Testis (tissue), 2 donors: ENCODE measurements around the gene XYLT1.

Experiments
- CTCF ChIP-seq, 3 experiments: fragments of 450-650 bp in 2 of 3; fragments of 200-600 bp in 1 of 3; sonication (generic) in 1 of 3; IDR thresholded peaks; one replicate each; pipeline ENCODE4 v1.5.1; 2016 to 2019; ENCODE audit warnings: antibody characterized with exemption in 3 of 3, mild to moderate bottlenecking in 2 of 3, moderate library complexity in 1 of 3
- POLR2A ChIP-seq: fragments of 450-650 bp; IDR thresholded peaks from one replicate; pipeline ENCODE4 v1.6.1; 2017; ENCODE audit warnings: antibody characterized with exemption, mild to moderate bottlenecking, moderate library complexity

GRCh38 chr16:17276010-17276530 lies 194.7 kb downstream of the XYLT1 start:
- TF ChIP-seq CTCF (IDR thresholded peaks at IDR 0.05) = no peak
- no peak for TF ChIP-seq POLR2A
